Measurements from ENCODE around the gene SSR1.
A peak's percentile ranks its signal among the peaks of the same experiment; 100 is the strongest.

SSR1 gene

DNA sequence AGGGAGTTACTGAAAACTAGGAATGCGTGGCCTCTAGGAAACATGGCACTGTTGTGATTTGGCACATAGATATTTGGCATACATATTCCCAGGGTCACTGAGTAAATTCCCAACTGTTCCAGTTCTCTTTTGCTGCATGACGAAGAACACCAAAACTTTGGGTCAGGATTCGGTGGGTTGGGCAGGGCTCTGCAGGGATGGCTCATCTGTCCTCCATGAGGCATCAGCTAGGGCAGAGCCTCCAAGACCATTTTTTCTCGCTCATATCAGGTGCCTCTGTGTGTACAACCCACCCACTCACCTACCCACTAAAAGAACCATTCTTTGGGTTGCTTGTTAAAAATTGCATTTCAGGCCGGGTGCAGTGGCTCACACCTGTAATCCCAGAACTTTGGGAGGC lies 57.1 kb downstream of the SSR1 start:
- DNase-seq: no peak

DNA sequence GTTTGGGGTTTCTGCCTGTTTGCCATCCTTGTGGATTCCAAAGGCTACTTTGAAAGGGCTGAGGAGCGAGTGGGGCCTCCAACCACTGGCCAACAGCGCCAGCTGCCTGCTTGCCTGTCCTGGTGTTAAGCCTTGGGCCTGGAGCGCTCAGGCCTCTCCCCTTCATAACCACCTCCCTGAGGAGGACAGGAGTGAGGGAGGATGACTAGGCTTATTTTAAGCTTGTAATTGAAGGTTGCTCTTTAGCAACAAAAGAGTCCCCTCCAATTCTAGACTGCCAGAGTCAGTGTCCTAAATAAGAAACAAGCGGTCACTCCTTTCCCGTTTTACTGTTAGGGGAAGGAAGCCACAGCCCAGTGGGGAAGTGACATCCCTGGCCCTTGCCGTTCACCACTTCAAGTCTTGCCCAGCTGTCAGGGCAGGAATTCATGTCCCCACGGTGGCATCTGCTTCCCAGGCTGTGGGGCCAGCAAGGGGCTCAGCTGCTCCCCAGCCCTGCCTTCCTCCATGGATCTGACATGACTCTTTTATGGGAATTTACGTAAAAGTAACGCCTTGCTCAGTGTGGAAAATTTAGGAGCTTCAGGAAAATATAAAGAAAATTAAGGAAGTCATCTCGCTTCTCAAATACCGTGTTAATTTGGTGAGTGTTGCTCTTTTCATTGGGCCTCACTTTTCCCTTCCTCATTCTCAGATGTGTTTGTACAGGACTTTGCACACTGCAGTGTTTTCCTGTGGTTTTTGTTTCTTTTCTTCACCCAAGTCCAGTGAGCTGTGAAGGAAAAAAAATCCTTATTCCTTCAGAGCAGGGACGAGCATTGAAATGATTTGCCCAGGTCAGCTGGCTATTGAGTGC lies 57.8 kb downstream of the SSR1 start:
- no peak for DNase-seq

DNA sequence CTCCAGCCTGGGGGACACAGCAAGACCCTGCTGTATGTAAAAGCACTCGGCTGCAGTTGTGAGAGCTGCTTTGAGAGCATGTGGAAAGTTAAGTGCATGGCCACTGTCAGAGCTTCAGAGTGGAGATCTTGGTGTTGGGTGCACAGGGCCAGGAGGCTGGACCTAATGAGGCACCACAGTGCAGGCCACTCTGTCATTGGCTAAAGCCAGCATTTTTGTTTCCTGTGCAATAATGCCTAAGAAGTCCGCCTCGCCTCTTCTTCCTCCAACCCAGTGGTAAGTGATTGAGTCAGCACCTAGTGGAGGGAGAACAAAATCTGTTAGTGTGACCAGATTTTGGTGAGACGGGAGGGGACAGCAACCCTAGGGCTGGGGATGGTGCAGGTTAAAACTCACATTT lies 60.6 kb downstream of the SSR1 start:
- DNase-seq: no peak

GRCh38 chr6:7251646-7252260 lies 61.2 kb downstream of the SSR1 start:
- DNase-seq: no peak

GRCh38 chr6:7250812-7251211 lies 62.2 kb downstream of the SSR1 start:
- DNase-seq: no peak

DNA sequence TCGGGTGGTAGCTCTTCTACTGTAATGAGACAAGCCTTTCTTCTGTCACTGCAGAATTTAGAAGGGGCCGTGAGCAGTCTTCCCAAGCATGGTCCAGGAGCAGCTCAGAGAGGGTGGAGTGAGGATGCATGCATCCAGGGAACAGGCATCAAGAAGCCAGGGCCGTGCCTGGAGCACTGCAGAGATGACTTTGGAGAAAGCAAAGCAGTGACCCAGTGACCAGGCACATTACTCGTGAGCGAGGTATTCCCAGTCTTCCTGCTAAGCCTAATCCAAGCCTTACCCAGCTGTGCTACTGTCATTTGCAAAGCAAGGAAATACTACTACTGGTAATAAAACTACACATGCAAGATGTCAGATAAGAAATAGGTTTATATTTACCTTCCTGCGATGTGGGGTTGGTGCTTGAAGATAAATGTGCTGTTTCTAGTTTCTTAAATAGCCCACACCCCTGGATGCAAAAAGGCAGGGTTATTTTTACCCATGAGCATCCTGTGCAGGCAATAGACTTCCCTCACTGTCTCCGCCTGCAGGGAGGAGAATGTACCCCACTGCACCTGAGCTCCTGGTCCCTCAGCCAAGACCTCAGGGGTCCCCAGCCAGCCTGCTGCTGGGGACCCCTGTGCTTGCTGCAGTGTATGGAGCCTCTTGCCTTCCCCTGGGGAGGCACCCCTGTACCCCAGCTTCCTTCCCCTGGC lies 62.9 kb downstream of the SSR1 start:
- DNase-seq: no peak

- DNase-seq: no peak
Measured at GRCh38 chr6:7249391-7249790, 63.6 kb downstream of the SSR1 start.

DNA sequence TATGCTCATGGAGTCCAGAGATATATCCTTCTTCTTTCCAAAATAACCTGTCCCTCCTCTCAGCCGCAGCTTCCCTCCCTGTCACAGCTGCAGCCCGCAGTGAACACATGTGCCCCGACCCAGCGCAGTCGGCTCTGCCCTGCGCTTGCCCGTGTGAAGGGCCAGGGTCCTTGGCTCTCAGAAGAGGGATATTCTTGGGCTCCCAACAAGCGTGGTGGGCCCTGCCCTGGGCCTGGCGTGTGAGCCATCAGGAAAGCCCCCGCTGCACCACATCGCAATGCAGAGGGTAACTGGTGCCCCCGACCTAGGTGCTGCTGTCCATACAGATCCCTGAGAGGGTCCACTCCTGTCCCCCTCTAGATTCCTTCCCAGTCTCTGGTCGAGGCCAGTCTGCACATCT lies 65.2 kb downstream of the SSR1 start:
- no peak for DNase-seq

DNA sequence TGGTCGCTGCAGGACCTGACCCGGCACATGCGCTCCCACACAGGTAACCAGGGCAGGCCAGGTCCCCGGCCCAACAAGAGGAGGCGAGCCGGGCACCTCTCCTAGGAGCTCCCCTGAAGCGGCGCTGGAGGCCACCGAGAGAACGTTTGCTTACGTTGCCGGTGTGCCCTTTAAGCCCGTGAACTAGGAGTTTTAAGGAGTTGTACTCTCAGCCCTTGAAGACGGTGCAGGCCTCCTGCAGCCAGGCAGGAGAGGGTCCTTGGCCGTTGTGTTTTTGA lies 65.9 kb downstream of the SSR1 start:
- DNase-seq: no peak

DNA sequence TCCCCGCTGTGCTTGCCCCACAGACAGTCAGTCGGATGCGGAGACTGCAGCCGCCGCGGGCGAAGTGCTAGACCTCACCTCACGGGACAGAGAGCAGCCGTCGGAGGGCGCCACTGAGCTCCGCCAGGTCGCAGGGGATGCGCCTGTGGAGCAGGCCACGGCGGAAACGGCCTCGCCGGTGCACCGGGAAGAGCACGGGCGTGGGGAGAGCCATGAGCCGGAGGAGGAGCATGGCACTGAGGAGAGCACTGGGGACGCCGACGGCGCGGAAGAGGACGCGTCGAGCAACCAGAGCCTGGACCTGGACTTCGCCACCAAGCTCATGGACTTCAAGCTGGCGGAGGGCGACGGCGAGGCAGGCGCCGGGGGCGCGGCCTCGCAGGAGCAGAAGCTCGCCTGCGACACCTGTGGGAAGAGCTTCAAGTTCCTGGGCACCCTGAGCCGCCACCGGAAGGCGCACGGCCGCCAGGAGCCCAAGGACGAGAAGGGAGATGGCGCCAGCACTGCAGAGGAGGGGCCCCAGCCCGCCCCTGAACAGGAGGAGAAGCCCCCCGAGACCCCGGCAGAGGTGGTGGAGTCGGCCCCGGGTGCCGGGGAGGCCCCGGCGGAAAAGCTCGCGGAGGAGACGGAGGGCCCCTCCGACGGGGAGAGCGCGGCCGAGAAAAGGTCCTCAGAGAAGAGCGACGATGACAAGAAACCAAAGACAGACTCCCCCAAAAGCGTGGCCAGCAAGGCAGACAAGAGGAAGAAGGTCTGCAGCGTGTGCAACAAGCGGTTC lies 66.4 kb downstream of the SSR1 start:
- no peak for DNase-seq

GRCh38 chr6:7245668-7246393 lies 67.2 kb downstream of the SSR1 start:
- no peak for DNase-seq

DNA sequence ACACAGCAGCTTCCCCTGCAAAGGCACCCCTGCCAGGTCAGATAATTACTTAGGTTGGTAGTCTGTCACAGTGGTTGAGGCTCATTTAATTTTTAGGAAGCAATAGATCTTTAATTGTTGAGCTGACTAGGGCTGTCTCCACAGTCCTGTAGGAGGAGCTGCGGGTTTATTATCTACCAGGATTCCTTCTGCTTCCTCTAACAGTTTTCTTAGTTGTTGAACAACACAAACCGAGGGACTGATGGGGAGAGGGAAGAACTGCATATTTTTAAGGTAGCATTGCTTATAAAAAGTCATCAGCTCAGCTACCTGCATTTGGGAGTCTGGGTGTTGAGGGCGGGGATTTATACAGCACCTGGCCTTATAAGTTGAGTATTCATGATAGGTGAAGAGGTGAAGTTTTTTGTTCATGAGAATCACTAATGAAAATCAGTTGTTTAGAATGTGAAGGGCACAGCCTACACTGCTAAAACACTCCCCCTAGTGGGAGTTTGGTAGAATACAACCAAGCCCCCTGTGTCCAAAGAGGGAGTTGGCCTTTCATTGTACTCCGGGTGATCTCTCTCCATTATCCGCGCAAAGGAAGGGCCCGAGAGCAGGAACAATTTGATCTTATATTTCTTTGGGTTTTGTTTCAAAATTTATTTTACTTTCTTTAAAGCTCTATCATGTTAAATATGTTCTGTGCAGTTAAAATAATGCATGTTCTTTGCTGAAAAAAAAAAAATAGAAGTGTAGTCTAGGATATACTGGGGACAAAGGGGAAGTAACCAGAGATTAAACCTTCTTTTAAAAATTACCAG lies 69.6 kb downstream of the SSR1 start:
- DNase-seq: peak; percentile 63

DNA sequence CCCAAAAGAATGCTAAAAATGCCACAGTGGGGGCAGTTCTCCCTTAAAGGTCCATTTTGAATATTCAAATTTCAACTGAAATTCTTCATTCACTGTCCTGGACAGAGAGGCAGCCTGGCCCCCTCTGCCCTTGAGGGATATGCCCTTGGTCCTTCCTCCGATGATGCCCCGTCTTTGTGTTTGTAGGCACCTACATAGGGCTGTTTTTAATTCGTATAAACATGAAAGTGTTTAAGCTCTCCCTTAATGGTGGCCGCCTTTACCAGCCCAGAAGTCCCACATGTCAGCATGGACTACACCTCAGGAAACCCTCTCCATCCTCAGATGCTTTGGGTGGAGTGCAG lies 70.2 kb downstream of the SSR1 start:
- no peak for DNase-seq

DNA sequence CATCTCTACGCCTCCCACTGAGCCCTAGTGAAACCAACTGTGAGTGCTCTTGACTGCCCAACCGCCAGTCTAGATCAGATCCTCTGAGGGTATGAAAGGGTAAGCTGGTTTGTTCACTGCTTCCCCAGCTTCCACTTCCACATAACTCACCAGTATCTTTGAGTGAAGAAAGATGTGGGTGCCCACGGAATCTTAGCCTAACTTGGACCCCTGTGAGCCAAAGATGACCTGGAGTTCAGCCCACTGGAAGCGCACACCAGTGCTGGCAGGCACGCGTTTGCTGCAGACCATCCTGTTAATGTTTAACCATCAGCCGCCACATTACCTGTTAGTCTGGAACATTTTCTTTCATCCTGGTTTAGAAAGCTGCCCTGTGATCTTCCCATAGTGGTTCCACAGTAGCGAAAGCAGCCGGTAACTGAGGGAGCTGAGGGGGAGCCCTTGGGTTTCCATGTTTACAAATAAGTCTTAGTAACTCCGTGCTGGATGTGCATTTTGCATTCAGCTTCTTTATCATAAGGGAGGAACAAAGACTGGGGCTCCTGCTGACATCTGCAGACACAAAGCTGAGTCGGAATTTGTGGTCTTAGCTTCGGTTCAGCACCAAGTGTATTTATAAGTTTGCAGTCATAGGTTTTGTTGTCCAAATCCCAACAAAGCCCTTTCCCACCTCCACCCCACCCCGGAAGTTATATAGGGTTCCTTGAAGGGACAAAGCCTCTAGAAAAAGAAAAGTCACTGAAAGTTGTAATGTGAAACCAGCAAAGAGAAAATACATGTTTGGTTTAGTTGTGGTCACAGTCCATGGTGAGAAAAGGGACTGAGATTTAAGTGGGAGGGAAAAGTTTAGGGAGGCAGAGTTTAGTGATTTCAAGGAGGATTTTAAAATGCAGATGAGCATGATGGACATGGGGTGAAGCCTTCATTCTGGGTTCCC lies 71.0 kb downstream of the SSR1 start:
- no peak for DNase-seq

- no peak for DNase-seq
Measured at GRCh38 chr6:7241160-7241559, 71.8 kb downstream of the SSR1 start.

GRCh38 chr6:7240351-7240750 lies 72.6 kb downstream of the SSR1 start:
- DNase-seq: no peak

- DNase-seq: no peak
Measured at GRCh38 chr6:7239590-7239948, 73.4 kb downstream of the SSR1 start.

GRCh38 chr6:7238900-7239589 lies 74.0 kb downstream of the SSR1 start:
- DNase-seq: peak; percentile 70

GRCh38 chr6:7238526-7238899 lies 74.5 kb downstream of the SSR1 start:
- DNase-seq: no peak

DNA sequence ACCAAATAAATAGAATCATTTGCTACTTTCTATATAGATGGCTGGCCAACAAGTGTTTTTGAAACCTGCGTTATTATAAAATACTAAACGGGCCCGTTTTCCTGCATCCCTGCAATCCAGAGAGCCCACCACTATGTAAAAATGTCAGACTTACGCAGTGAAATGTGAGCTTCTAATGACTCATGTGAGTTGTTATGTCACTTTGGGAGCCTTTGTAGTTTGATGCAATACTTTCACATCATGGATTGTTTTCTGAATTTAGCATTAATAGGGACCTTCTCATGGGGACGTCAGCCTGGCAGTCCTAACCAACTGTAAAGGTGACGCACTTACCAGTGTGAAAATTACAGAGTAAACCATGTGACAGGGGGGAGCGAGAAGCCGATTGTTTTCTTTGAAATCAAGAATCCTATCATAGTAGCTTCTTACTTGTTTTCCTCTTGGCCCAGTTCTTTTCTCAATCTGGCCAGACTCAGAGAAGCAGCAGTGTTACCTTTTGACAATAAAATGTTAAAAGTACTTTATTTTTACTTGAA lies 75.3 kb downstream of the SSR1 start:
- DNase-seq: no peak
